OCI-LY7 (cell line): ENCODE measurements around the gene HSPA12A.

Source experiments
- CTCF ChIP-seq: fragments of 200-600 bp; sonication (generic); conservative IDR thresholded peaks from 2 replicates; pipeline ENCODE4 v1.5.1; 2014; ENCODE audit warnings: mild to moderate bottlenecking, antibody characterized with exemption, low read length, moderate library complexity, mixed read lengths
- EZH2phosphoT487 ChIP-seq: fragments of 200-600 bp; sonication (generic); IDR thresholded peaks from 2 replicates; pipeline ENCODE4 v1.6.1; 2018; ENCODE audit warnings: low read depth, borderline replicate concordance, mild to moderate bottlenecking, mixed run types, antibody characterized with exemption, low read length, moderate library complexity, mixed read lengths

- no peak for TF ChIP-seq CTCF
- no peak for TF ChIP-seq EZH2phosphoT487
Measured at GRCh38 chr10:116665541-116666125, 76.7 kb downstream of the HSPA12A start.
